Measurements from ENCODE around the gene CNGA3. TPM values are rescaled to one million over a fixed set of nuclear protein-coding genes. Genes with fewer than 3 reads are reported as not detected.

Gene CNGA3
- total RNA-seq, 1 experiment from 2014 or later = not detected

GRCh38 chr2:98309580-98309979 is 36.7 kb upstream of the CNGA3 start:
- TF ChIP-seq CTCF (IDR thresholded peaks at IDR 0.05; ENCODE audit: unreplicated experiment) = no peak
- BruUV-seq (replicated peaks) = no TSS peak
- no peaks in the 10 kb centered on the region for H3K36me3 Mint-ChIP-seq (ENCODE audit: insufficient read depth, unreplicated experiment)
- intact Hi-C loops (cut with micrococcal nuclease; ENCODE audit: unreplicated experiment) = no loop called here
- H3K27me3 Mint-ChIP-seq (ENCODE audit: unreplicated experiment) = peaks cover 94% of the 10 kb centered on the region
- H3K9me3 Mint-ChIP-seq (ENCODE audit: low read depth, unreplicated experiment) = no peaks in the 10 kb centered on the region
- no peaks in the 10 kb centered on the region for H3K4me1 Mint-ChIP-seq (ENCODE audit: low read depth, unreplicated experiment)
- H3K4me3 Mint-ChIP-seq (ENCODE audit: low read depth, unreplicated experiment) = no peak overlapping the region
- CTCF ChIA-PET = no interaction called here
- H3K27ac Mint-ChIP-seq (ENCODE audit: unreplicated experiment) = no peak overlapping the region
- no peak for DNase-seq

GRCh38 chr2:98310010-98310409 is 36.2 kb upstream of the CNGA3 start:
- no peaks in the 10 kb centered on the region for H3K4me1 Mint-ChIP-seq (ENCODE audit: low read depth, unreplicated experiment)
- no peak for TF ChIP-seq CTCF (IDR thresholded peaks at IDR 0.05; ENCODE audit: unreplicated experiment)
- CTCF ChIA-PET = no interaction called here
- no peaks in the 10 kb centered on the region for H3K36me3 Mint-ChIP-seq (ENCODE audit: insufficient read depth, unreplicated experiment)
- H3K27me3 Mint-ChIP-seq (ENCODE audit: unreplicated experiment) = peaks cover 90% of the 10 kb centered on the region
- no peak for DNase-seq
- no peak overlapping the region for H3K4me3 Mint-ChIP-seq (ENCODE audit: low read depth, unreplicated experiment)
- BruUV-seq (replicated peaks) = no TSS peak
- H3K9me3 Mint-ChIP-seq (ENCODE audit: low read depth, unreplicated experiment) = no peaks in the 10 kb centered on the region
- intact Hi-C loops (cut with micrococcal nuclease; ENCODE audit: unreplicated experiment) = no loop called here
- H3K27ac Mint-ChIP-seq (ENCODE audit: unreplicated experiment) = no peak overlapping the region

DNA sequence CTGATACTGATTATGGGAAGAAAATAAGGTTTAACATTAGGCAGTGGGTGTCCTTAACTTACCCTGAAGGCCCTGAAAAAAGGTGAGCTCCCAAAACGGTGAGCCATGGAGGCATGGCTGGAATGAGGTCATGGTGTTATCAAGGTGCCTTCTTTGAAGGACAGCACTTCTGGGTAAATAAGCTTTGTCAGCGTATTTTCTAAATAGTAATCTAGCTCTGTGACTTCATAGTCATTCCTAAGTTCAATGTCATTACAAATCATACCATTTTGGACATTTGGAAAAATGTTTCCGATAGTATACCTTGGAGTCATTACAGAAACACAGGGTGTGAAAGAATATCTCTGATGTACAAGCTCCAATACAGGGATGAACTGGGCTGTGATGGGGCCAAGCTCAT is 35.2 kb upstream of the CNGA3 start:
- intact Hi-C loops (cut with micrococcal nuclease; ENCODE audit: unreplicated experiment) = no loop called here
- CTCF ChIA-PET = interaction anchor here (0.6 kb wide), 1 partner anchor 779 kb away, joined by 3 read pairs; no protein-coding TSS in a partner anchor
- no peak for TF ChIP-seq CTCF (IDR thresholded peaks at IDR 0.05; ENCODE audit: unreplicated experiment)
- BruUV-seq (replicated peaks) = no TSS peak
- Mint-ChIP-seq H3K9me3 (ENCODE audit: low read depth, unreplicated experiment) (no peaks in the 10 kb centered on the region), H3K27me3 (ENCODE audit: unreplicated experiment) (peaks cover 79% of the 10 kb centered on the region), H3K27ac (ENCODE audit: unreplicated experiment) (no peak overlapping the region), H3K4me3 (ENCODE audit: low read depth, unreplicated experiment) (no peak overlapping the region), H3K4me1 (ENCODE audit: low read depth, unreplicated experiment) (no peaks in the 10 kb centered on the region), H3K36me3 (ENCODE audit: insufficient read depth, unreplicated experiment) (no peaks in the 10 kb centered on the region)
- DNase-seq = no peak

- no peaks in the 10 kb centered on the region for H3K36me3 Mint-ChIP-seq (ENCODE audit: insufficient read depth, unreplicated experiment)
- no peak overlapping the region for H3K4me3 Mint-ChIP-seq (ENCODE audit: low read depth, unreplicated experiment)
- no TSS peak for BruUV-seq (replicated peaks)
- DNase-seq = no peak
- intact Hi-C loops (cut with micrococcal nuclease; ENCODE audit: unreplicated experiment) = no loop called here
- peaks cover 71% of the 10 kb centered on the region for H3K27me3 Mint-ChIP-seq (ENCODE audit: unreplicated experiment)
- H3K4me1 Mint-ChIP-seq (ENCODE audit: low read depth, unreplicated experiment) = no peaks in the 10 kb centered on the region
- H3K9me3 Mint-ChIP-seq (ENCODE audit: low read depth, unreplicated experiment) = no peaks in the 10 kb centered on the region
- no peak overlapping the region for H3K27ac Mint-ChIP-seq (ENCODE audit: unreplicated experiment)
- CTCF ChIA-PET = interaction anchor here (0.6 kb wide), 1 partner anchor 778 kb away, joined by 3 read pairs; no protein-coding TSS in a partner anchor
- TF ChIP-seq CTCF (IDR thresholded peaks at IDR 0.05; ENCODE audit: unreplicated experiment) = no peak
Measured at GRCh38 chr2:98311771-98312545, 34.3 kb upstream of the CNGA3 start.

Data from Calu3 (cell line).